PC-3 (cell line): ENCODE data around the gene NDUFA11.

Source experiments
- CTCF ChIP-seq: fragments of 300-600 bp; sonication (generic); conservative IDR thresholded peaks from 2 replicates; pipeline ENCODE4 v1.5.1; 2017; ENCODE audit warnings: antibody characterized with exemption, low read depth, mild to moderate bottlenecking, low read length
- EZH2 ChIP-seq: fragments of 300-600 bp; sonication (generic); IDR thresholded peaks from one replicate; pipeline ENCODE4 v1.6.1; 2017; ENCODE audit warnings: antibody characterized with exemption, mild to moderate bottlenecking, low read length; ENCODE audit not compliant: unreplicated experiment
- EZH2phosphoT487 ChIP-seq: fragments of 300-600 bp; sonication (generic); IDR thresholded peaks from 2 replicates; pipeline ENCODE4 v1.6.1; 2018; ENCODE audit warnings: mild to moderate bottlenecking, antibody characterized with exemption, low read length, borderline replicate concordance

- TF ChIP-seq EZH2 (no peak), CTCF (no peak), EZH2phosphoT487 (no peak)
These were observed 23.3 kb upstream of the NDUFA11 start for GRCh38 chr19:5926641-5927440.
